SH-SY5Y (cell line): Measurements from ENCODE around the gene OR52I1.

ENCODE experiments used
- GATA2 ChIP-seq: IDR thresholded peaks from 2 replicates; pipeline ENCODE4 v1.6.1; 2011; ENCODE audit warnings: mild to moderate bottlenecking, low read depth, low read length
- GATA3 ChIP-seq: IDR thresholded peaks from 2 replicates; pipeline ENCODE4 v1.6.1; 2011; ENCODE audit warnings: low read depth, mild to moderate bottlenecking, low read length, moderate library complexity

The OR52I1 gene

DNA sequence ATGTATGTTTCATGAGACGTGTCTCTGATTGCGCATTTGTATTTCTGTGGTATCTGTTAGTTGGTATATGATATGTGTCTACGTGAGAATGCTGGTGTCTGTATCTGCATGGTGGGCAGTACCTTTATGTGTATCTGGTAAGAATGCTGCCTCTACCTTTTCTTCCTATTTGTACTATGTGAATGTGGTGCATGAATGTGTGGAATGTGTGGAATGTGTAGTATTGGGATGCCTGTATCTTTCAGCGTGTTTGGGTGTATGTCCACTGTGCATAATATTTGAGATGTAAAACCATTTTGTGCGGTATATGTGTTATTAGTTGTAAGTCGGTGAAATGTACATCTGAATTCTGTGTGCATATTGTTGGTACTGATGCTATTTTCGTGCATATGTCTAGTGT, 47.7 kb downstream of the OR52I1 start:
- TF ChIP-seq GATA3 (no peak), GATA2 (no peak)

DNA sequence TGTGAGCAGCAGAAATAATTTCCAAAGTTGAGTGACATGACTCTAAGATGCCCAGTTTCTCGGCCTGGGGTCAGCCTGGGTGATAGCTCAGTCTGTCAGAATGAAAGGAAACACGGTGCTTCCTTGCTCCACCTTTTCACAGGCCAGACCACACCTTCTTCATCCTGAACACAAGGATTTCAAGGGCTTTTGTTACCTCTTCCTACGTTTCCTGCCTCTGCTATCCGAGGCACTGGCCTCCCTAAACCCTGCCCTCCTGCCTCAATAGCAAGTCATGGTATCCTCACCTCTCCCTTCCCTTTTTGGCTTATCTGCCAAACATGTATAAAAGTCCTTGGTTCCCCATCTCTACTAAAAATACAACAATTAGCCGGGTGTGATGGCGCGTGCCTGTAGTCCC, 48.2 kb downstream of the OR52I1 start:
- TF ChIP-seq GATA3 (no peak), GATA2 (no peak)

DNA sequence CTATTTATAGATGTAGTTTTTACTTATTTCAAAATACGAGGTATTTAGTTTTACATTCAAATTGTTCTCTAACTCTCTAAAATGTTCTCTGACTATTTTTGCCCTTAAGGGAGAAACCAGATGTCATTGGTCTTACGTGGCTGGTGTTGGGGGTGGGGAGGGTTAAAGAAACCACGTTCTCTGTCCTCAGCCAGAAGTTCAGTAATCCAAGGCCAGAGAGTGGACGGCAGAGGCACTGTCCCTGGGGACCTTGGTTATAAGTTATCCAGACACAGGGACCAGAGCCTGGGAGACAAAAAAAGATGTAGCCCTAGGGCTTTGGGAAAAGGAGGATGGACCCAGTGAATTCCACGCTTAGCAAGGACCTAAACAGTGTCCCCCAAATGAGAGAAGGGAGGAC, 49.2 kb downstream of the OR52I1 start:
- no peak for TF ChIP-seq GATA3
- TF ChIP-seq GATA2: no peak

DNA sequence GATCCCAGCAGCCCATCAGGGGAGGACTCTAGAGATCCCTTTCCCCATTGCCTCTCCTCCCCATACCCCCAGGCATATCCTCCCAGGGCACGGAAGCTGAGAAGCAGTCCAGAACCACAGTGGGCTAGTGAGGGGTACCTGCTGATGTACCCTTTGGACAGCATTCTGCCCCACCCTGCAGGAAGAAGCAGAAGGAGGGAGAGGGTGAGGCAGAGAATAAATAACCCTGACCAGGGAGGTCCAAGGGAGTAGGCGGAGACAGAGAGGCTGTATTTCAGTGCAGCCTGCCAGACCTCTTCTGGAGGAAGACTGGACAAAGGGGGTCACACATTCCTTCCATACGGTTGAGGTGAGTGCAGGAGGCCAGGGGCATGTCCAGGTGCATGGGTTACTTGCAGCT, 49.8 kb downstream of the OR52I1 start, which contains the start of gene OR51E1:
TSS of gene OR51E1 (plus strand) at position 301 of the 400 bp plus-strand sequence. CDS start 8,545 bp downstream, outside the sequence.
- TF ChIP-seq GATA2 (no peak), GATA3 (no peak)

DNA sequence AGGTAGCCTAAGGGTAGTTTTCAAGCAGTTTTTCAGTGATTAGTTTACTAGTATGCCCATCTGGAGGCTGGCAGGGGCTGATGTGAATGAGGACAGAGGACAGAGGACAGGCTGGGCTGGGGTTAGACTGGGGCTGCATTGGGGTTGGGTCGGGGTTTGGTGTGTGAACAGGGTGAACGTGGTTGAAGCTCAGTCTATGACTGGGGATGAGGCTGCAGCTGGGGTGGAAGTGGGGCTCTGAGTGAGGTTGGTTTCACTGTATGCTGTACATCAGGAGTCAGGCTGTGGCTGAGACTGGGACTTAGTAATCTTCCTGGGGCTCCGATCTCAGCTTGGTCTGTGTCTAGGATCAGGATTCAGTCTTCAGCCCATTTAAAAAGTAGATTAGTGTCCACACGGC, 50.4 kb downstream of the OR52I1 start:
- TF ChIP-seq GATA3: no peak
- TF ChIP-seq GATA2: no peak
